Trophoblast cell (in vitro differentiated cells and primary cell): Measurements from ENCODE around the gene TMEM255B.

ENCODE experiments used
- DNase-seq, 2 donors: peaks; one replicate each; pipeline ENCODE4 v3.0.0-alpha.2; 2016
- H2AFZ ChIP-seq: 2 replicates; pipeline ENCODE4 v1.6.1; 2013; ENCODE audit warnings: low read length, moderate library complexity, mild to moderate bottlenecking; ENCODE audit not compliant: insufficient read depth, poor library complexity
- H2AK5ac ChIP-seq: 2 replicates; pipeline ENCODE4 v1.6.1; 2013; ENCODE audit warnings: mild to moderate bottlenecking, low read length
- H2BK120ac ChIP-seq: 2 replicates; pipeline ENCODE4 v1.6.1; 2013; ENCODE audit warnings: low read length, mild to moderate bottlenecking, moderate library complexity; ENCODE audit not compliant: insufficient read depth, poor library complexity
- H2BK12ac ChIP-seq: 2 replicates; pipeline ENCODE4 v1.6.1; 2013; ENCODE audit warnings: mild to moderate bottlenecking, low read length, moderate library complexity
- H2BK5ac ChIP-seq: 2 replicates; pipeline ENCODE4 v1.6.1; 2013; ENCODE audit warnings: low read length, low read depth, moderate library complexity, mild to moderate bottlenecking; ENCODE audit not compliant: poor library complexity
- H3K14ac ChIP-seq: 2 replicates; pipeline ENCODE4 v1.6.1; 2013; ENCODE audit warnings: mild to moderate bottlenecking, low read length
- H3K18ac ChIP-seq: 2 replicates; pipeline ENCODE4 v1.6.1; 2013; ENCODE audit warnings: mild to moderate bottlenecking, low read length
- H3K23ac ChIP-seq: 2 replicates; pipeline ENCODE4 v1.6.1; 2013; ENCODE audit warnings: low read length
- H3K27ac ChIP-seq: 2 replicates; pipeline ENCODE4 v1.5.1; 2013; ENCODE audit warnings: low read depth, mild to moderate bottlenecking, inconsistent platforms, low read length, moderate library complexity
- H3K27me3 ChIP-seq: 2 replicates; pipeline ENCODE4 v1.6.1; 2013; ENCODE audit warnings: inconsistent platforms, mild to moderate bottlenecking, low read length, moderate library complexity; ENCODE audit not compliant: insufficient read depth
- H3K36me3 ChIP-seq, 2 experiments: 1 replicate in 1 of 2; 2 replicates in 1 of 2; pipeline ENCODE4 v1.6.1; 2013; ENCODE audit warnings: low read length in 2 of 2, mild to moderate bottlenecking in 2 of 2, moderate library complexity in 1 of 2; ENCODE audit not compliant: insufficient read depth in 2 of 2, control insufficient read depth in 1 of 2
- H3K4ac ChIP-seq: 2 replicates; pipeline ENCODE4 v1.6.1; 2013; ENCODE audit warnings: low read depth, mild to moderate bottlenecking, low read length, moderate library complexity
- H3K4me1 ChIP-seq, 2 experiments: 1 replicate in 1 of 2; 2 replicates in 1 of 2; pipeline ENCODE4 v1.6.1; 2013; ENCODE audit warnings: low read length in 2 of 2, mild to moderate bottlenecking in 2 of 2, moderate library complexity in 1 of 2; ENCODE audit not compliant: insufficient read depth in 2 of 2, control insufficient read depth in 1 of 2
- H3K4me2 ChIP-seq: 2 replicates; pipeline ENCODE4 v1.6.1; 2013; ENCODE audit warnings: inconsistent platforms, mild to moderate bottlenecking, low read length, moderate library complexity
- H3K4me3 ChIP-seq: 2 replicates; pipeline ENCODE4 v1.5.1; 2013; ENCODE audit warnings: mild to moderate bottlenecking, low read depth, low read length, inconsistent platforms
- H3K79me1 ChIP-seq: one replicate; pipeline ENCODE4 v1.6.1; 2013; ENCODE audit warnings: low read length
- H3K79me2 ChIP-seq: 2 replicates; pipeline ENCODE4 v1.6.1; 2013; ENCODE audit warnings: low read length, mild to moderate bottlenecking; ENCODE audit not compliant: control insufficient read depth, insufficient read depth, poor library complexity
- H3K9ac ChIP-seq: 2 replicates; pipeline ENCODE4 v1.6.1; 2013; ENCODE audit warnings: mild to moderate bottlenecking, low read length
- H3K9me3 ChIP-seq: 2 replicates; pipeline ENCODE4 v1.6.1; 2013; ENCODE audit warnings: low read depth, mild to moderate bottlenecking, control low read depth, inconsistent platforms, low read length; ENCODE audit not compliant: insufficient read depth
- H4K12ac ChIP-seq: 2 replicates; pipeline ENCODE4 v1.6.1; 2013; ENCODE audit warnings: low read depth, mild to moderate bottlenecking, low read length, moderate library complexity
- H4K8ac ChIP-seq: 2 replicates; pipeline ENCODE4 v1.6.1; 2013; ENCODE audit warnings: low read depth, mild to moderate bottlenecking, low read length, moderate library complexity
- H4K91ac ChIP-seq: one replicate; pipeline ENCODE4 v1.6.1; 2013; ENCODE audit warnings: low read depth, mild to moderate bottlenecking, low read length, moderate library complexity
- WGBS: extraction: QIAGEN DNeasy Blood & Tissue Kit; methylation state at CpG from one replicate; pipeline ENCODE4 v1.1.7; 2013; ENCODE audit warnings: missing lambda C conversion rate; ENCODE audit not compliant: insufficient read length, insufficient coverage; ENCODE audit errors: extremely low coverage; 5-methylcytosine and 5-hydroxymethylcytosine counted together

Gene TMEM255B

GRCh38 chr13:113819731-113820715, 61.0 kb downstream of the TMEM255B start:
- Histone ChIP-seq H3K18ac (no peak overlapping the region), H4K91ac (peak overlapping the region; percentile 95), H2BK5ac (no peak overlapping the region), H3K14ac (peak overlapping the region; percentile 78), H3K9me3 (peaks cover 2% of the 10 kb centered on the region), H3K9ac (no peak overlapping the region), H3K79me1 (peaks cover 19% of the 10 kb centered on the region), H3K36me3 (peaks cover 0 to 5% of the 10 kb centered on the region in 2 experiments), H2BK12ac (peak overlapping the region; percentile 88), H3K79me2 (no peaks in the 10 kb centered on the region), H2AFZ (no peak overlapping the region), H3K23ac (no peak overlapping the region), H3K4ac (no peak overlapping the region), H3K27me3 (no peaks in the 10 kb centered on the region), H2BK120ac (peak overlapping the region; percentile 73), H3K4me1 (peaks cover 15 to 17% of the 10 kb centered on the region in 2 experiments), H3K4me2 (no peak overlapping the region), H4K8ac (no peak overlapping the region), H2AK5ac (peak overlapping the region; percentile 23), H3K27ac (no peak overlapping the region), H4K12ac (peak overlapping the region; percentile 19), H3K4me3 (no peak overlapping the region)
- DNase-seq = no peak
- no CpG with 5 or more reads among the region's 52 CpGs for WGBS

GRCh38 chr13:113820813-113821651, 62.0 kb downstream of the TMEM255B start:
- peak overlapping the region; percentile 95 for H4K91ac ChIP-seq
- H3K23ac ChIP-seq = no peak overlapping the region
- no peaks in the 10 kb centered on the region for H3K27me3 ChIP-seq
- H3K18ac ChIP-seq = peak overlapping the region; percentile 56
- H2BK12ac ChIP-seq = peak overlapping the region; percentile 88
- peak overlapping the region; percentile 81 for H3K27ac ChIP-seq
- no peak overlapping the region for H3K9ac ChIP-seq
- H2AFZ ChIP-seq = peak overlapping the region; percentile 13
- no peaks in the 10 kb centered on the region for H3K79me2 ChIP-seq
- peaks cover 2% of the 10 kb centered on the region for H3K9me3 ChIP-seq
- H4K8ac ChIP-seq = peak overlapping the region; percentile 10
- no peak overlapping the region for H3K4me2 ChIP-seq
- peak overlapping the region; percentile 19 for H4K12ac ChIP-seq
- peak overlapping the region; percentile 69 for H3K4ac ChIP-seq
- peak overlapping the region; percentile 78 for H3K14ac ChIP-seq
- peak overlapping the region; percentile 73 for H2BK120ac ChIP-seq
- peaks cover 19% of the 10 kb centered on the region for H3K79me1 ChIP-seq
- H3K4me1 ChIP-seq = peaks cover 15 to 17% of the 10 kb centered on the region in 2 experiments
- peak; percentile 18 to 33 for DNase-seq
- peaks cover 0 to 7% of the 10 kb centered on the region in 2 experiments for H3K36me3 ChIP-seq
- WGBS = no CpG with 5 or more reads among the region's 54 CpGs
- H2AK5ac ChIP-seq = peak overlapping the region; percentile 72
- H3K4me3 ChIP-seq = no peak overlapping the region
- peak overlapping the region; percentile 63 for H2BK5ac ChIP-seq

GRCh38 chr13:113821847-113822246, 62.8 kb downstream of the TMEM255B start:
- no peak overlapping the region for H3K4me3 ChIP-seq

GRCh38 chr13:113822266-113822665, 63.2 kb downstream of the TMEM255B start:
- H2AK5ac ChIP-seq = no peak overlapping the region
- peak overlapping the region; percentile 1 for H2BK120ac ChIP-seq
- no peak overlapping the region for H3K4me2 ChIP-seq
- no peaks in the 10 kb centered on the region for H3K27me3 ChIP-seq
- WGBS = no CpG with 5 or more reads among the region's 12 CpGs
- peak overlapping the region; percentile 85 for H2BK12ac ChIP-seq
- no peak overlapping the region for H3K23ac ChIP-seq
- peaks cover 4 to 12% of the 10 kb centered on the region in 2 experiments for H3K36me3 ChIP-seq
- H3K9me3 ChIP-seq = no peaks in the 10 kb centered on the region
- no peak overlapping the region for H2AFZ ChIP-seq
- H3K18ac ChIP-seq = no peak overlapping the region
- no peak overlapping the region for H2BK5ac ChIP-seq
- H3K27ac ChIP-seq = no peak overlapping the region
- no peak overlapping the region for H3K9ac ChIP-seq
- H3K79me2 ChIP-seq = no peaks in the 10 kb centered on the region
- peaks cover 19% of the 10 kb centered on the region for H3K79me1 ChIP-seq
- no peak overlapping the region for H4K8ac ChIP-seq
- H3K4ac ChIP-seq = no peak overlapping the region
- no peak overlapping the region for H3K14ac ChIP-seq
- no peak overlapping the region for H3K4me3 ChIP-seq
- no peak for DNase-seq
- H4K91ac ChIP-seq = peak overlapping the region; percentile 65
- no peak overlapping the region for H4K12ac ChIP-seq
- peaks cover 15 to 17% of the 10 kb centered on the region in 2 experiments for H3K4me1 ChIP-seq

More at GRCh38 chr13:113821847-113822246, 62.8 kb downstream of the TMEM255B start:
- Histone ChIP-seq H4K12ac (no peak overlapping the region), H4K91ac (peak overlapping the region; percentile 65), H3K79me1 (peaks cover 19% of the 10 kb centered on the region), H2BK5ac (peak overlapping the region; percentile 32), H2AK5ac (peak overlapping the region; percentile 53), H3K23ac (no peak overlapping the region), H3K4ac (peak overlapping the region; percentile 9), H3K14ac (peak overlapping the region; percentile 62), H2BK120ac (peak overlapping the region; percentile 1), H2AFZ (peak overlapping the region; percentile 9), H3K9me3 (no peaks in the 10 kb centered on the region), H3K79me2 (no peaks in the 10 kb centered on the region), H3K18ac (no peak overlapping the region), H3K27ac (peak overlapping the region; percentile 81), H3K4me2 (no peak overlapping the region), H3K27me3 (no peaks in the 10 kb centered on the region), H2BK12ac (peak overlapping the region; percentile 85), H3K4me1 (peaks cover 15 to 17% of the 10 kb centered on the region in 2 experiments), H4K8ac (peak overlapping the region; percentile 35), H3K9ac (no peak overlapping the region), H3K36me3 (peaks cover 1 to 9% of the 10 kb centered on the region in 2 experiments)
- WGBS = no CpG with 5 or more reads among the region's 24 CpGs
- no peak for DNase-seq
